Measurements from ENCODE around the gene SVOPL. TPM values are rescaled to one million over a fixed set of nuclear protein-coding genes. Genes with fewer than 3 reads are reported as not detected.

Gene SVOPL
- total RNA-seq, 2 experiments from 2014 or later: not detected

DNA sequence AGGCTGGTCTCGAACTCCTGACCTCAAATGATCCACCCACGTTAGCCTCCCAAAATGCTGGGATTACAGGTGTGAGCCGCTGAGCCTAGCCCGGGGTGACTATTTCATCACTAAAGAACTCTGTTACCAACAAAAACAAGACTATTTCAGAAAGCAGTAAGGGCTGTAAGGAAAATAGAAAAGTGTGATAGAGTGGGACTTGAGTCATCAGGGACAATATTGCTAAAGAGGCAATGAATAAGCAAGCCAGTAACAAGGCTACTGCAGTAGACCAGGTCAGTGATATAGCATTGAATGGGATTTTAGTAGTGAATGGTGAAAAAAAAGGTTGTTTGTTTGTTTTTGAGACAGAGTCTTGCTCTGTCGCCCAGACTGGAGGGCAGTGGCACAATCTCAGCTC lies 51.7 kb downstream of the SVOPL start:
- no peak overlapping the region for H3K4me3 ChIP-seq (ENCODE audit: low read length)
- ATAC-seq (ENCODE audit: poor library complexity): no peak
- no peak for DNase-seq
- no peak overlapping the region for H3K27ac ChIP-seq (ENCODE audit: low read depth in 1 of 2, low read length in 2 of 2)
- CTCF ChIA-PET: no interaction called here
- H3K9me3 ChIP-seq (ENCODE audit: control insufficient read depth in 1 of 2, insufficient read depth in 1 of 2, low read length in 2 of 2): peaks cover 3 to 20% of the 10 kb centered on the region in 2 experiments
- no peaks in the 10 kb centered on the region for H3K36me3 ChIP-seq (ENCODE audit: insufficient read depth, low read length)
- H3K27me3 Mint-ChIP-seq: no peaks in the 10 kb centered on the region
- H3K36me3 Mint-ChIP-seq (ENCODE audit: low read depth): no peaks in the 10 kb centered on the region
- intact Hi-C loops (cut with DNase I, micrococcal nuclease): no loop called here
- no peaks in the 10 kb centered on the region for H3K9me3 Mint-ChIP-seq
- TF ChIP-seq CTCF (IDR thresholded peaks at IDR 0.05): no peak
- H3K27ac Mint-ChIP-seq: no peak overlapping the region
- H3K4me1 Mint-ChIP-seq (ENCODE audit: low read depth): no peaks in the 10 kb centered on the region
- no peaks in the 10 kb centered on the region for H3K4me1 ChIP-seq (ENCODE audit: insufficient read depth, low read length)
- no peak overlapping the region for H3K4me3 Mint-ChIP-seq
- no peaks in the 10 kb centered on the region for H3K27me3 ChIP-seq (ENCODE audit: control insufficient read depth in 1 of 2, insufficient read depth in 2 of 2, low read length in 2 of 2)
- POLR2A ChIA-PET: no interaction called here

GRCh38 chr7:138645284-138645683 lies 55.9 kb downstream of the SVOPL start:
- no peak overlapping the region for H3K27ac Mint-ChIP-seq
- intact Hi-C loops (cut with DNase I, micrococcal nuclease): no loop called here
- DNase-seq (no peak), ATAC-seq (ENCODE audit: poor library complexity) (no peak)
- Histone ChIP-seq H3K9me3 (ENCODE audit: control insufficient read depth in 1 of 2, insufficient read depth in 1 of 2, low read length in 2 of 2) (peaks cover 0 to 13% of the 10 kb centered on the region in 2 experiments), H3K27ac (ENCODE audit: low read depth in 1 of 2, low read length in 2 of 2) (no peak overlapping the region), H3K4me3 (ENCODE audit: low read length) (no peak overlapping the region), H3K27me3 (ENCODE audit: control insufficient read depth in 1 of 2, insufficient read depth in 2 of 2, low read length in 2 of 2) (no peaks in the 10 kb centered on the region), H3K4me1 (ENCODE audit: insufficient read depth, low read length) (no peaks in the 10 kb centered on the region), H3K36me3 (ENCODE audit: insufficient read depth, low read length) (no peaks in the 10 kb centered on the region)
- no peaks in the 10 kb centered on the region for H3K9me3 Mint-ChIP-seq
- H3K4me3 Mint-ChIP-seq: no peak overlapping the region
- H3K36me3 Mint-ChIP-seq (ENCODE audit: low read depth): no peaks in the 10 kb centered on the region
- ChIA-PET POLR2A (no interaction called here), CTCF (no interaction called here)
- H3K27me3 Mint-ChIP-seq: no peaks in the 10 kb centered on the region
- H3K4me1 Mint-ChIP-seq (ENCODE audit: low read depth): no peaks in the 10 kb centered on the region
- TF ChIP-seq CTCF (IDR thresholded peaks at IDR 0.05): no peak

- intact Hi-C loops (cut with DNase I, micrococcal nuclease): loop anchor here in 1 of 2 experiments (5.0 kb wide), 1 partner anchor 64 kb away; no protein-coding TSS in a partner anchor
- no peak overlapping the region for H3K4me3 Mint-ChIP-seq
- no peak for TF ChIP-seq CTCF (IDR thresholded peaks at IDR 0.05)
- no peaks in the 10 kb centered on the region for H3K4me1 ChIP-seq (ENCODE audit: insufficient read depth, low read length)
- no peak overlapping the region for H3K27ac ChIP-seq (ENCODE audit: low read depth in 1 of 2, low read length in 2 of 2)
- no peaks in the 10 kb centered on the region for H3K36me3 ChIP-seq (ENCODE audit: insufficient read depth, low read length)
- DNase-seq (no peak), ATAC-seq (ENCODE audit: poor library complexity) (no peak)
- H3K27me3 ChIP-seq (ENCODE audit: control insufficient read depth in 1 of 2, insufficient read depth in 2 of 2, low read length in 2 of 2): no peaks in the 10 kb centered on the region
- no peaks in the 10 kb centered on the region for H3K9me3 Mint-ChIP-seq
- POLR2A ChIA-PET: no interaction called here
- CTCF ChIA-PET: no interaction called here
- H3K27ac Mint-ChIP-seq: no peak overlapping the region
- no peak overlapping the region for H3K4me3 ChIP-seq (ENCODE audit: low read length)
- no peaks in the 10 kb centered on the region for H3K9me3 ChIP-seq (ENCODE audit: control insufficient read depth in 1 of 2, insufficient read depth in 1 of 2, low read length in 2 of 2)
- no peaks in the 10 kb centered on the region for H3K36me3 Mint-ChIP-seq (ENCODE audit: low read depth)
- H3K4me1 Mint-ChIP-seq (ENCODE audit: low read depth): peaks cover 13% of the 10 kb centered on the region
- H3K27me3 Mint-ChIP-seq: no peaks in the 10 kb centered on the region
These were observed 68.1 kb downstream of the SVOPL start for GRCh38 chr7:138632826-138633602.

All from CD4-positive, alpha-beta T cell (primary cell).